ENCODE data around the gene NALCN.

Gene NALCN

GRCh38 chr13:101415358-101416174, 742 bp downstream of the NALCN start:
- no peak for DNase-seq (ENCODE audit: low read depth)

DNA sequence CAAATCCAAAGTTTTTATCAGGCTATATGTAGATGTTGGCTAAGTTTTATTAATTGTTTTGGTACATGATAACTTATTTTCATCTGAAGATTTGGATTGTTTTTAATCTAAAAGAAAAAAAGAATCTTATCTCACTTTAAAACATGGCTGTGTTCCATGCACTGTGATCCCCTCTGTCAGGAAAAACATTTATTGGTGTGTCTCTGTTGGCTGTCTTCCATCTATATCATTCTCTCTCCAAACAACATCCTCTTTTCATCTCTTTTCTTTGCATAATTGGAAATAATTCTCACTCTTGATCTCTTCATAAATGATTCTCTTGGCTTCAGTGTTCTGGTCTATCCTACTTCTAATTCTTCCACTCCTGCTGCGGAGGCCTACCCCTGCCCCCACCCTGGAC, 4.2 kb downstream of the NALCN start:
- DNase-seq (ENCODE audit: low read depth) = no peak

DNA sequence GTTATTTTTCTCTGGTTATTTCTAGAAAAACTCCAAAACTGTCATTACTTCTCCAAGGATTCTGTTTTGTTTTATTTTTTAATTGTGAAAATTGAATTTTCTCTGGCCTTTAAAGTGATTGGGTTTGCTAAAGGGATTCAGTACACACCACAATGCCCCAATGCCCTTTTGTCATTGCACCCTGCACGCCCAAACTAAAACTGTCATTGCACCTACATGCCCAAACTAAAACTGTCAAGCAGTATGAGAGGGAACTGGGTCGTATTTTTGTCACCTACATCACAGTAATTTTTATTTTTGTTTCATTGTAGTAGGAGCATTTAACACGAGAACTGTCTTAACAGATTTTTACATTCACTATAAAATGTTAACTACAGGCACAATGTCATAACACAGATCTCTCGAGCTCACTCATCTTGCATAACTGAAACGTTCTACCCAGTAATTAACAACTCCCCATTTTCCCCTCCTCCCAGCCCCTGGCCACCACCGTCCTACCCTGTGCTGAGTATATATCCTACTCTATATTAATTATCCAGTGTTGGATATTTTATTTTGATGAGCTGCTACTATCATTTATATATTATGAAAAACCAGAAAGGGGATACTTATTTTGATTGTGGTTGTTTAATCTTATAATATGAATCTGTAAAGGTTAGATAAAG, 7.2 kb downstream of the NALCN start:
- DNase-seq (ENCODE audit: low read depth) = no peak

- no peak for DNase-seq (ENCODE audit: low read depth)
Observed at GRCh38 chr13:101408154-101408553, 8.2 kb downstream of the NALCN start.

- no peak for DNase-seq (ENCODE audit: low read depth)
Observed at GRCh38 chr13:101406791-101407190, 9.5 kb downstream of the NALCN start.

DNA sequence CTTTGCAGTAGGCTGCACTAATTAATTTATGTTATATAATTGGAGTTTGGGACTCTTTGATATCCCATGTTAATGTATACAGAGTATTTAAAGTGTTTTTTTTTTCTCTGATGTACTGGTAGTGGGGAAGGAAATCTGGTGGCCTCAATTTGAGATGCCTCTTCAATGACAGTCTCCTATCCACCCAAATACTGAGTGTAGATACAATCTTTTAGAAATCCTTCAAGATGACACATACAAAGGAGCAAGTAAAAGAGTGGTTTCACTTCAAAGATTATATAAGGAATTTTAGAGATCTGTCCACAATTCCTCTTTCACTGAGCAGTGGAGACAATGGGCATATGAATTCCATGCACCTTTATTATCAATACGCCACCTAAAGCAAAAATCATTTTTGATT, 15.1 kb downstream of the NALCN start:
- DNase-seq (ENCODE audit: low read depth) = no peak

DNA sequence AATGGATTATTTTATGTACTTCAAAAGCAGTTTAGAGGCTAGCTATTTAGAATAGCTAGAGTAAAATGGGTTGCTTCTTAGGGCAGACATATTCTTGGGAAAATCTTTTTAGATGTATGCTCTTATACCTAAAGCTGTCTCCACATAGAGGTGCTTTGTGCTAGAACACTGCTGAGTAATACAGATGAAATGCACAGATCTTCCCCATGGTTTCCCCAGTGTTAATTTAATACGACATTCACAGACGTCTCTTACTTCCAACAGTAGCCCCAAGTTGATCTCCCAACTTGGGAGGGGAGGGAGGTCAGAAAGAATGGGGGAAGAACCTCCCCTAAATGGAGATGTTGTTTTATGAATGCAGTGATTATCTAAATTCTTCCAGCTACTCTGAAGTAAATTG, 16.9 kb downstream of the NALCN start:
- no peak for DNase-seq (ENCODE audit: low read depth)

DNA sequence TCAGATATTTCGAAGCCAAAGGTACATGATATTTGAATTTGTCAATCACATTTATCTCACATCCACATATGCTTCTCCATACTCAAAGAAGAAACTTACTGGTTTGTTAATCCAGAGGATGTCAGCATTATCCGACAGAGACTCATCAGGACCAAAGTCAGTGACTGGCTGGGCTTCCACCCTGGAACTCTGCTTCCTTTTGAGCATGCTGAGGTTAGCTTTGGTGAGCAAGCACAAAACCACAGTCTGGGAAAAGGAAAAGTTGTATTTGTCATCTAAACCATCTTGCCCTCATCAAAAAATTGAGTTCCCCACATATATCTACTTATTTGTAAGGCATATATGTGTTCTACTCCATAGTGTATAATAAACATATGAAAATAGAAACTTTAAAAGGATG, 17.4 kb downstream of the NALCN start:
- DNase-seq (ENCODE audit: low read depth) = no peak

- no peak for DNase-seq (ENCODE audit: low read depth)
Observed at GRCh38 chr13:101398191-101398590, 18.1 kb downstream of the NALCN start.

GRCh38 chr13:101397742-101398141, 18.6 kb downstream of the NALCN start:
- DNase-seq (ENCODE audit: low read depth) = no peak

- DNase-seq (ENCODE audit: low read depth) = no peak
Observed at GRCh38 chr13:101394605-101395004, 21.7 kb downstream of the NALCN start.

DNA sequence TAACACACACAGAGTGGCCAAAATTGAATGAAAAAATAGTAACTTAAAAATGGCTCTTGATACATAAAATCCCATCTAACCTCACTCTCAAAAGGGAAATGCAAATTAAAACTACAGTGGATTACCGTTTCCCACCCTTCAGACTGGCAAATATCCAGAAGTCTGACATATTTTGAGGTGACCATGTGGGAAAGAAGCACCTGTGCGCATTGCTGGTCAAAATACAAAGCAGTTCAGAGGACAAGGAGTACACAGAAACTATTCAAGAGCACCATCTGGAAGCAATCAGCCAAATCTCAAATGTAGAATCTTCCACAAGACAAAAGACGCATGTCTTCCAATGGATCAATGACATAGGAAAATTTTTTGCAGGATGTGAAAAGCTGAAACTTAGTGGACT, 23.2 kb downstream of the NALCN start:
- DNase-seq (ENCODE audit: low read depth) = no peak

DNA sequence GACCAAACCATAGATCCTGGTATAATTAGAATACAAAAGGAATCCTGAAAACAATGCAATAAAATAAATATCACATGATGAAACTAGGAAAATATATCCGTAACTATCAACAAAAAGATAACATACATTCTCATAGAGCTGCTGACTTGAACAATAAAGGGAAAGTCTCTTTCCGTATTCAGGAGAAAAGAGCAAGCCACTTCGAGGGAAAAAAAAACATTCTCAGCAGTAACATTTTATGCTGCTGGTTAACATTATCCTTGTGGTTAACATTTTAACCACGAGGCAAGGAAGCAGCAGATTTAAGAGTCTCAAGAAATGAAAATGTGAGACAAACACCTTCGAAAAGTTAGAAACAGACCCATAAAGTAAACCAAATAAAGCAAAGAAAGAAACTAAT, 25.8 kb downstream of the NALCN start:
- DNase-seq (ENCODE audit: low read depth) = no peak

- no peak for DNase-seq (ENCODE audit: low read depth)
Observed at GRCh38 chr13:101384929-101385328, 31.4 kb downstream of the NALCN start.

GRCh38 chr13:101383595-101383994, 32.7 kb downstream of the NALCN start:
- DNase-seq (ENCODE audit: low read depth) = no peak

- DNase-seq (ENCODE audit: low read depth) = no peak
Observed at GRCh38 chr13:101382701-101383100, 33.6 kb downstream of the NALCN start.

- no peak for DNase-seq (ENCODE audit: low read depth)
Observed at GRCh38 chr13:101382086-101382485, 34.2 kb downstream of the NALCN start.

DNA sequence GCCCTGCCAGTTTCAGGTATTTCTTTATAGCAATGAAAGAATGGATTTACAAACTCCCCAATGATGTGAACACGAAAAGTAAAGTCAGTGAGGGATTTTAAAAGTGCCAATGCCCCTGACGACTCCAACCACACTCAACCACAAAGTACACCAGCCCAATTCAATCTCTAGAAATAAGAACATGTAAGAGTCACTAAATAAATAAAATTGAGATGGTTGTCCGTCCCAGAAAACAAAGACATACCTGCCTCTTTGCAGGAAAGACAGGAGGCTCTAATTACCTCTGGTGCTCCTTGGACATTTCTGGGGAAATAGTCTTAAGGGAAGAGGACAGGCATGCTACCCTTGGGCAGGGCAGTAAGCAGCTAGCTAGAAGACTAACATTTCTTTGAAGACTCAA, 55.8 kb downstream of the NALCN start:
- no peak for DNase-seq (ENCODE audit: low read depth)

GRCh38 chr13:101354895-101355294, 61.4 kb downstream of the NALCN start:
- DNase-seq (ENCODE audit: low read depth) = no peak

DNA sequence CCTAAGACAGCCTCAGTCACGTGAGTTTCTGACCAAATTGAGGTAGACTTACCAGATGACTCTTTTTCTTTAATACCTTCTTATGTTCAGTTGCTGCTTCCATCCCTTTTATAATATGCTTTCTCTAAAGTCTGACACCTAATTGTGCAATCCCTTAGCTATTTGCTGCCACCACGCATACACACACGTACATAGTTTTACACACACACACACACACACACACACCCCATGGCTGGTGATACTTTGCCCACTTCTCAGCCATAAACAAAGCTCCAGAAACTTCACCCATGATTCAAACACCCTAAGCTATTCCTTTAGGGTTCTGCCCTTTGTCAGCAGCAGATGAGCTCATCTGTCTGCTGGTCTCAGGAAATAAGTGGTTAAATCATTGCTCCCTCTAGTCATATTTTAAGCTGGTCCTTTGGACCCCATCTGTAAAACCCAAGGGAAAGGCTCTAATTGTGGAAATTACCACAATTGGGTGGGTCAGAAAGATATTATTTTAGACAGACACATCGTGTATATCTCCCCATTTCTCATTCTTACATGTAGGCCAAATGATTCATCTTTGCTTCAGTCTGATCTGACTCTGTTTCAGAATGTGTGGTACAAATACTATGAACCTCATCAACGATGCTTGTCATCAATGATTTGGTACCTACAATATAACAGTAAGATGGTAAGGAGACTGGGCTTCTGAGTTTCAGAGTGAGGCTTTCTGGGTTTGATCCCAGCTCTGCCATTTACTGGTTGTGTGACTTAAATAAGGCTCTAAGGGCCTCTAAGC, 69.2 kb downstream of the NALCN start:
- DNase-seq (ENCODE audit: low read depth) = no peak

- no peak for DNase-seq (ENCODE audit: low read depth)
Observed at GRCh38 chr13:101346161-101346560, 70.1 kb downstream of the NALCN start.

- no peak for DNase-seq (ENCODE audit: low read depth)
Observed at GRCh38 chr13:101343128-101343787, 73.0 kb downstream of the NALCN start.
